HG03175 (cell line): ENCODE results near the gene OPHN1.
"Not testable (repeated sequence)": the region's sequence is repeated elsewhere in the genome, so short reads cannot be mapped to it uniquely, and the experiment has no call there.

Experiments used
- ATAC-seq: cut with Tn5 transposase; IDR thresholded peaks from one replicate; pipeline ENCODE4 v1.9.1; 2021; ENCODE audit warnings: mild to moderate bottlenecking, moderate library complexity; ENCODE audit not compliant: unreplicated experiment

OPHN1 gene

GRCh38 chrX:68424719-68425118, 8.6 kb downstream of the OPHN1 start:
- ATAC-seq, result no peak

- ATAC-seq, result no peak
Observed at GRCh38 chrX:68422478-68422877, 10.8 kb downstream of the OPHN1 start.

- ATAC-seq, result no peak
Observed at GRCh38 chrX:68421636-68422035, 11.7 kb downstream of the OPHN1 start.

GRCh38 chrX:68420559-68420958, 12.7 kb downstream of the OPHN1 start:
- ATAC-seq, result no peak

GRCh38 chrX:68419975-68420374, 13.3 kb downstream of the OPHN1 start:
- ATAC-seq, result no peak

GRCh38 chrX:68417651-68418050, 15.6 kb downstream of the OPHN1 start:
- ATAC-seq, result no peak

- no peak for ATAC-seq
Observed at GRCh38 chrX:68416592-68416991, 16.7 kb downstream of the OPHN1 start.

GRCh38 chrX:68415316-68415715, 18.0 kb downstream of the OPHN1 start:
- ATAC-seq, result no peak

GRCh38 chrX:68413254-68413653, 20.0 kb downstream of the OPHN1 start:
- ATAC-seq, result no peak

GRCh38 chrX:68411729-68412128, 21.6 kb downstream of the OPHN1 start:
- ATAC-seq, result no peak

GRCh38 chrX:68409194-68409593, 24.1 kb downstream of the OPHN1 start:
- no peak for ATAC-seq

- no peak for ATAC-seq
Observed at GRCh38 chrX:68403522-68403921, 29.8 kb downstream of the OPHN1 start.

- ATAC-seq, result no peak
Observed at GRCh38 chrX:68403038-68403437, 30.3 kb downstream of the OPHN1 start.

GRCh38 chrX:68402094-68402493, 31.2 kb downstream of the OPHN1 start:
- no peak for ATAC-seq

- no peak for ATAC-seq
Observed at GRCh38 chrX:68398291-68398690, 35.0 kb downstream of the OPHN1 start.

GRCh38 chrX:68396953-68397352, 36.3 kb downstream of the OPHN1 start:
- no peak for ATAC-seq

- ATAC-seq, result not testable (repeated sequence)
Observed at GRCh38 chrX:68389419-68389960, 43.8 kb downstream of the OPHN1 start.

GRCh38 chrX:68387776-68388175, 45.5 kb downstream of the OPHN1 start:
- no peak for ATAC-seq

- no peak for ATAC-seq
Observed at GRCh38 chrX:68383540-68383939, 49.8 kb downstream of the OPHN1 start.

- ATAC-seq, result not testable (repeated sequence)
Observed at GRCh38 chrX:68377579-68377978, 55.7 kb downstream of the OPHN1 start.

- ATAC-seq, result no peak
Observed at GRCh38 chrX:68376373-68376772, 56.9 kb downstream of the OPHN1 start.

GRCh38 chrX:68375803-68376202, 57.5 kb downstream of the OPHN1 start:
- no peak for ATAC-seq

- no peak for ATAC-seq
Observed at GRCh38 chrX:68372665-68373064, 60.6 kb downstream of the OPHN1 start.
